KOPT-K1 (cell line): ENCODE data around the gene ARL3.
"Not testable (repeated sequence)": the region's sequence is repeated elsewhere in the genome, so short reads cannot be mapped to it uniquely, and the experiment has no call there.

Experiments
- H3K27ac ChIP-seq: fragments of 200-600 bp; sonication (generic); 2 replicates; pipeline ENCODE4 v1.5.1; 2016; ENCODE audit warnings: antibody characterized with exemption, mild to moderate bottlenecking, low read depth, low read length; ENCODE audit not compliant: poor library complexity, severe bottlenecking
- H3K36me3 ChIP-seq: fragments of 200-600 bp; sonication (generic); 2 replicates; pipeline ENCODE4 v1.5.1; 2017; ENCODE audit warnings: antibody characterized with exemption, mild to moderate bottlenecking, low read length, moderate library complexity; ENCODE audit not compliant: insufficient read depth
- H3K9me3 ChIP-seq: fragments of 200-600 bp; sonication (generic); 2 replicates; pipeline ENCODE4 v1.5.1; 2017; ENCODE audit warnings: antibody characterized with exemption, low read length, mild to moderate bottlenecking; ENCODE audit not compliant: insufficient read depth, poor library complexity, severe bottlenecking

The ARL3 gene

GRCh38 chr10:102713814-102714620 is at the start of gene ARL3:
TSS of gene ARL3 (minus strand) at chr10:102714397. CDS start at chr10:102714275, 122 bp downstream.
- Histone ChIP-seq H3K9me3 (no peaks in the 10 kb centered on the region), H3K27ac (peak within 1 kb of the TSS; percentile 85), H3K36me3 (peaks cover 19% of the 10 kb centered on the region)

DNA sequence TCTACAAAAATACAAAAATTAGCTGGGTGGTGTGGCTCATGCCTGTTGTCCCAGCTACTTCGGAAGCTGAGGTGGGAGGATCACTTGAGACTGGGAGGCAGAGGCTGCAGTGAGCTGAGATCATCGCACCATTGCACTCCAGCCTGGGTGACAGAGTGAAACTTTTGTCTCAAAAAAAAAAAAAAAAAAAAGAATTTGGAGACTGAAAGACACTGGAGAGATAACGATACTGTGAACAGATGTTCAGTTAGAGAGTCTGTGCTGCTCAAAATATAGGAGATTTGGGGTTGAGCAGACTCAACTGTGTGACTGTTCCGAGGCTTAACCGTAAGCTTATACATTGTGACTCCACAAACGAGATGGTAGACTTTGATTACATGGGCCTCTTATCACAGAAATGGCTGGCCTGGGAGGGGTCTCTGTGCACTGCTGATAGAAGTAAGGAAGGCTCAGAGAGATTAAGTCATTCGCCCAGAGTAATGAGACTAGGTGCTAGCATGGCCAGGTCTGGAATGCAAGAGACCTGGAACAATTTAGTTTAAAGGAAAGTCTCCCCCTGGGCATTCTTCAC is 48.9 kb upstream of the ARL3 start:
- H3K9me3 ChIP-seq = peaks cover 6% of the 10 kb centered on the region
- H3K36me3 ChIP-seq = peaks cover 4% of the 10 kb centered on the region; the same call in 1 of the 2 replicates
- H3K27ac ChIP-seq = peak overlapping the region; percentile 43

- H3K27ac ChIP-seq = peak overlapping the region; percentile 43
- H3K9me3 ChIP-seq = peaks cover 6% of the 10 kb centered on the region
These were observed 48.3 kb upstream of the ARL3 start for GRCh38 chr10:102762401-102763015.

GRCh38 chr10:102761981-102762380 is 47.8 kb upstream of the ARL3 start:
- H3K9me3 ChIP-seq = peaks cover 6% of the 10 kb centered on the region
- H3K36me3 ChIP-seq = peaks cover 4% of the 10 kb centered on the region; the same call in 1 of the 2 replicates
- no peak overlapping the region for H3K27ac ChIP-seq

More at GRCh38 chr10:102762401-102763015, 48.3 kb upstream of the ARL3 start:
- peaks cover 4% of the 10 kb centered on the region; the same call in 1 of the 2 replicates for H3K36me3 ChIP-seq

DNA sequence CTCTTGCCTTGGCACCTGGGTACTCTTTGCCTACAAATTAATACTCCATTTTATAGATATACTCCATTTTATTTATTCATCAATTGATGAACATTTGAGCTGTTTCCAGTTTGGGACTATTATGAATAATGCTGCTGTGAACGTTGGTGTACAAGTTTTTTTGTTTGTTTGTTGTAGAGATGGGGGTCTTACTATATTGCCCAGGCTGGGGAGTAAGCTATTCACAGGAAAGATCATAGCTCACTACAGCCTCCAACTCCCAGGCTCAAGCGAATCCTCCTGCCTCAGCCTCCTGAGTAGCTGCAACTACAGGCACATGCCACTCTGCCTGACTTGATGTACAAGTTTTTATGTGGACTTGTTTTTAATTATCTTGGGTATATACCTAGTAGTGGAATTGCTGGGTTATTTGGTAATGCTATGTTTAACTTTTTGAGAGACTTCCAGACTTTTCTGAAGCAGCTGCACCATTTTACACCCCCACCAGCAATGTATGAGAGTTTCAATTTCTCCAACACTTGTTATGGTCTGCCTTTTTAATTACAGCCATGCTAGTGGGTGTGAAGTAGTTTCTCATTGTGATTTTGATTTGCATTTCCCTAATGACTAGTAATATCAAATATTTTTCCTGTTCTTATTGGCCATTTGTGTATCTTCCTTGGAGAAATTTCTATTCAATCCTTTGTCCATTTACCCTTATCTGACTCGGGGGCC is 45.5 kb upstream of the ARL3 start:
- Histone ChIP-seq H3K9me3 (peaks cover 6% of the 10 kb centered on the region), H3K27ac (no peak overlapping the region), H3K36me3 (peaks cover 4% of the 10 kb centered on the region; the same call in 1 of the 2 replicates)

- H3K27ac ChIP-seq, H3K36me3 ChIP-seq, H3K9me3 ChIP-seq: not testable (repeated sequence)
These were observed 44.7 kb upstream of the ARL3 start for GRCh38 chr10:102758933-102759262.

- H3K36me3 ChIP-seq = peaks cover 4% of the 10 kb centered on the region; the same call in 1 of the 2 replicates
- no peak overlapping the region for H3K27ac ChIP-seq
- peaks cover 6% of the 10 kb centered on the region for H3K9me3 ChIP-seq
These were observed 44.2 kb upstream of the ARL3 start for GRCh38 chr10:102758240-102758932.

DNA sequence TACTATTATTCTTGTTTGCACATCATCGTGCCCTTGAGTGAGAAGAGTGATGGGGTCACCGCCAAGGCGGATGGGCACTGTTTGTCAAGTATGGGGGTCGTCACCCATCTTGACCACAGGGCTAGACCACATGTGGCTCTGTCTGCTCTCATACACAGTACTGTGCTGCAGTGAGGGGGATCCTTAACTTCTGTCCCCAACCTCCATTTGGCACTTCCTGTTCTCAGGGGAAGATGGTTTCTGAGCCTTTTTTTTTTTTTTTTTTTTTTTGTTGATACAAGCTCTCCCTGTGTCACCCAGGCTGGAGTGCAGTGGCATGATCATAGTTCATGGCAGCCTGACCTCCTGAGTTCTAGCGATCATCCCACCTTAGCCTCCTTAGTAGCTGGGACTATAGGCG is 43.1 kb upstream of the ARL3 start:
- H3K9me3 ChIP-seq = peaks cover 6% of the 10 kb centered on the region
- H3K36me3 ChIP-seq = peaks cover 4% of the 10 kb centered on the region; the same call in 1 of the 2 replicates
- no peak overlapping the region for H3K27ac ChIP-seq

DNA sequence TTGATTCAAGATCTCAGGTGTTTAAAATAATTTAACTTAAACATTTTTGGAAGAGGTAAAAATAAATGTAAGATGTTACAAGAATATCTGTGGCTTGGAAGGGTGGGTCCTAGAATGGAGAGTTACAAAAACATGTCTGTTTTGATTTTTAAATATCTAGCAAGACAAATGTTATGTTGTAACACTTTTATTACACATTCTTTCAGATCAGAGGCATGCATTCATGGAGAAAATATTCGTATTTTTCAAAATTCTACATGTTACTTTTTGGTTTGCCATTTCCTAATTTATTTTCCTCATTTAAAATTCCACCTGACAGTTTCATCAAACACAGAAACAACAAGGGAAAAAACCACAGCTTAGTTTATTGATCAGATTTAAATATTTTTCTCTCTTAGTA is 39.5 kb upstream of the ARL3 start:
- no peaks in the 10 kb centered on the region for H3K9me3 ChIP-seq
- no peak overlapping the region for H3K27ac ChIP-seq
- no peaks in the 10 kb centered on the region for H3K36me3 ChIP-seq

GRCh38 chr10:102752934-102753664 is 38.9 kb upstream of the ARL3 start:
- Histone ChIP-seq H3K27ac (peak overlapping the region; percentile 20), H3K36me3 (no peaks in the 10 kb centered on the region), H3K9me3 (no peaks in the 10 kb centered on the region)

DNA sequence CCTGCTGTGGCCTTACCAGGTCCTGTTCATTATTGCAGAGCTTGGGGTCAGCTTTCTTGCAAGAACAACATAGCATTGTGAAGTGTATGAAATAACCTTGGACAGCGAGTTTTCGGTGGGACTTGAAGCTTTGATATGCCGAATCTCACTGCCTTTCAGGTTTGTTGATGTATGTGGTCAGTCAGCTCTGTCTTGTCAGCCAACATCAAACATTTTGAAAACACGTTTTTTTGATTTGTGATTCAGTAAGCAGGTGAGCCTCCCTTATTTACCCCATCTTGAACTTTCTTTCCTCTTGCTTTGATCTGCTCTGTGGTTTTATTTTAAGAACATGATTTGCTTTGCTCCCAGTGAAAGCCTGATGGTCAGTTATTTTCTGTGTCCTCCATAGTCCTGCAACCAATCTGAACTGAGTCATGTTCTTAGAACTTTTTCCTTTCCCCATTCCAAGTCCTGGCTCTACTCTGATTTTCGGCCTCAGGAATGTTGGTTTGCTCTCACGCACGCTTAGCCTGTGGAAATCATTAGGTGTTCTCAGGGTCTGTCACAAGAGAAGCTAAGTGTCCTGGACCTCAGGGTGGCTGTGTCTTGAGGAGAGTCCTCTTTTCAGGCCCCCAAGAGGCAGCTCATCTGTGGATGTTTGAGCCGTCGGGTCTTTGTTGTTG is 38.2 kb upstream of the ARL3 start:
- H3K36me3 ChIP-seq = no peaks in the 10 kb centered on the region
- peak overlapping the region; percentile 20 for H3K27ac ChIP-seq
- no peaks in the 10 kb centered on the region for H3K9me3 ChIP-seq

DNA sequence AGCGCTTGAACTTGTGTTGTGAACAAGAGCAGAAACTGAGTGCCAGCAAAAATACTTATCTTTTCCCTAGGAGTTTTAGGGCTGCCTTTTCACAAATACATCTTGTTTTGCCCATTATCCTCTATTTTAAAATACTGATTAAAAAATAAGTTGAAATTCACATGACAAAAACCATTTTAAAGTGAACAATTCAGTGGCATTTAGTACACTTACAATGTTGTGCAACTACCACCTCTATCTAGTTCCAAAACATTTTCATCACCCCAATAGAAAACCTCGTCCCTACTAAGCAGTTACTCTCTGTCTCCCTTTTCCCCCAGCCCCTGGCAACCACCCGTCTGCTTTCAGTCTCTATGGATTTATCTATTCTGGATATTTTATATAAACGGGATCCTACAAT is 31.0 kb upstream of the ARL3 start:
- H3K36me3 ChIP-seq = no peaks in the 10 kb centered on the region
- H3K27ac ChIP-seq = peak overlapping the region; percentile 85

GRCh38 chr10:102744374-102745051 is 30.3 kb upstream of the ARL3 start:
- H3K36me3 ChIP-seq = no peaks in the 10 kb centered on the region
- peak overlapping the region; percentile 85 for H3K27ac ChIP-seq
- no peaks in the 10 kb centered on the region for H3K9me3 ChIP-seq

More for the DNA sequence above, 31.0 kb upstream of the ARL3 start:
- H3K9me3 ChIP-seq = no peaks in the 10 kb centered on the region
